NCI-H146 treated with DMSO at 0.1 percent for 48 hours (cell line): ENCODE data around the gene DNAH1.
A peak's percentile ranks its signal among the peaks of the same experiment; 100 is the strongest.
"Not testable (repeated sequence)": the region's sequence is repeated elsewhere in the genome, so short reads cannot be mapped to it uniquely, and the experiment has no call there.

Experiments used
- DNase-seq: peaks from one replicate; lab custom pipeline; 2025; ENCODE audit not compliant: unreplicated experiment; lab: John Stamatoyannopoulos, UW

Gene DNAH1

GRCh38 chr3:52331906-52332305, 15.8 kb downstream of the DNAH1 start:
- no peak for DNase-seq

GRCh38 chr3:52333869-52334557, 17.9 kb downstream of the DNAH1 start:
- DNase-seq = no peak

DNA sequence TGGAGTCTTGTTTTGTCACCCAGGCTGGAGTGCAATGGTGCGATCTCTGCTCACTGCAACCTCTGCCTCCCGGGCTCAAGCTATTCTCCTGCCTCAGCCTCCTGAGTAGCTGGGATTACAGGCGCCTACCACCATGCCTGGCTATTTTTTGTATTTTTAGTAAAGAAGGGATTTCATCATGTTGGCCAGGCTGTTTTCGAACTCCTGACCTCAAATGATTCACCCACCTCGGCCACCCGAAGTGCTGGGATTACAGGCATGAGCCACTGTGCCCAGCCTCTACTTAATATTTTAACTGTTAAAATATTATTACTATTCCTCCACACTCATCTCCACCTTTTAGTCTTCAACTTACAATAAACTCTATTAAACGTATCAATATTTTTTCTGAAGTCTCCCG, 22.0 kb downstream of the DNAH1 start:
- DNase-seq = not testable (repeated sequence)

GRCh38 chr3:52339612-52340011, 23.5 kb downstream of the DNAH1 start:
- DNase-seq = peak; percentile 56

DNA sequence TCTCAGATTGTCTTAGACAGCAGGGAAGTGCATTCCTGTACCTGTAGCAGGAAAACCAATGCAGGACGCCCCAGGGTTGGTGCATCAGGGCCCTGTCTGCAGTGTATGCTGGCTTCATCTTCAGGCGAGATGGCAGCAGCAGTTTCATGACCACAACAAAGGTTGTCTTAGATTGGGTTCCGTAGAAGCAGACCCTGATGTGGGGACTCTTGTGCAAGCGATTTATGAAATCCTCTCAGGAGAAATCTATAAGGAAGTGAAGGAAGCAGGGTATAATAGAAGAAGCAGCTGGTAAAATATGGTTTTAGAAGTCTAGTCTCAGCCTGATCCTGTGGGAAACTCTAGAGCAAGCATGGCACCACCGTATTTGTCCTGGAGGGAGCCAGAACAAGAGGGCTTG, 25.0 kb downstream of the DNAH1 start:
- DNase-seq = no peak

DNA sequence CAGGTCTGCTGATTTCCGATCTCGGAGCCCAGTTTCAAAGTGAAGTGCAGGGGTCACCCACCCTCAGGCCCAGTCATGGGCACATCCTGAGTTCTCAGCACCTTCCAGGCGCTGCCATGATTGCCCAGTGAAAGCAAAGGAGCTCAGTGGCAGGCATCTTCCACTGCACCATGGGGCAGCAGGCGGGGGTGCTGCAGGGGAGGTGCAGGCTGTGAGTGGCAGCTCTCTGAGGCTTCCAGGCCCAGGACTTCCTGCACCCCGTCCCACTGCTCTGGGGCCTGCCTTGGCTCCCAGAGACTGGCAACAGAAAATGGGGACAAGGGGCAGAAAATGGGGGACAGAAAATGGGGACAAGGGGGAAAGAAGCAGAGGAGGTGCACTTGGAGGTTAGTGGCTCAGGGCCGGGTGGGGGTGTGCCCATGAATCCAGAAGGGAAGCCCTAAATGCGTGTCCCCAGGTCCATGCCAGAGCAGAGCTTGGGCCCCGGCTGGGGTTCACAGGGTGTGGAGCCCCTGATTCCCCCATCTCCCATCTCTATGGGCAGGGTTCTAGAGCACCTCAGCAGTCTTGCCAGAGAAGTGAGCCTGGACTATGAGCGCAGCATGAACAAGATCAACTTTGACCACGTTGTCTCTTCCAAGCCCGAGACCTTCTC, 28.0 kb downstream of the DNAH1 start:
- DNase-seq = no peak

GRCh38 chr3:52345521-52346109, 29.5 kb downstream of the DNAH1 start:
- DNase-seq = no peak

GRCh38 chr3:52346623-52347530, 30.8 kb downstream of the DNAH1 start:
- no peak for DNase-seq

DNA sequence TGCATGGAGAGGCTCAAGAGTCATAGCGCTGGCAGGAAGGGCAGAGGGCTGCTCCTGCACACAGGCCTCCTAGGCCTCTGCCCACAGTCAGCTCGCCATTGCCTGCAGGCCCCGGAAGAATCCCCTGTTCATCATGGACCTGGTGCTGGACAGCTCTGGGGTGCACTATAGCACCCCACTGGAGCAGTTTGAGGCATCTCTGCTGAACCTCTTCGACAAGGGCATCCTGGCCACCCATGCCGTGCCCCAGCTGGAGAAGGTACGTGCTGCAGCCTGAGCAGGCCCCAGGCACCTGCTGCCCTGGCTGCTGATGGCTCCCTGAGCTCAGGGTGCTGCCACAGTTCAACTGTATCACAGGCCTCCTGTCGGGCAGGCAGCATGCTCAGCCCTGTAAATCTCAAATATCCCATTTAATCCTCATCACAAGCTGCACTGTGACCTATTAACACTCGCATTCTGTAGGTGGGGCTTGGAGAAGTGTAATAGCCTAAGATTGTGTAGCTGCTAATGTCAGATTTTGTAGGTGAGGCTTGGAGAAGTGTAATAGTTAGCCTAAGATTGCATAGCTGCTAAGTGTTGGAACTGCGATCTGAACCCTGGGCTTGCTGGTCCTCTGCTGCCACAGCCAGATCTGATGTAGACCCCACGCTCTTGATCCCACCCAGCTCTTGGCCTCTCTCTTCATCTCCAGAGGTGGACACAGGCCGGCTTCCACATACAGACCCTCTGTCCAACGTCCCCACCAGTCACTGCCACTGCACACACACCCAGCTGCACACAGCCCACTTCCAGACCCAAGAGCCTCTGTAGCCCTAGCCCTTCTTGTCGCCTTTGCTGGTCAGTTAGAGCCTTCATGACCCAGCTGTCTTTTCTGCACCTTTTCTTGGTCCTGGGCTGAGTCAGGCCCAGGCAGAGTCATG, 31.9 kb downstream of the DNAH1 start:
- no peak for DNase-seq

- DNase-seq = no peak
Observed at GRCh38 chr3:52349131-52349530, 33.0 kb downstream of the DNAH1 start.

GRCh38 chr3:52349611-52350395, 33.7 kb downstream of the DNAH1 start:
- DNase-seq = no peak

DNA sequence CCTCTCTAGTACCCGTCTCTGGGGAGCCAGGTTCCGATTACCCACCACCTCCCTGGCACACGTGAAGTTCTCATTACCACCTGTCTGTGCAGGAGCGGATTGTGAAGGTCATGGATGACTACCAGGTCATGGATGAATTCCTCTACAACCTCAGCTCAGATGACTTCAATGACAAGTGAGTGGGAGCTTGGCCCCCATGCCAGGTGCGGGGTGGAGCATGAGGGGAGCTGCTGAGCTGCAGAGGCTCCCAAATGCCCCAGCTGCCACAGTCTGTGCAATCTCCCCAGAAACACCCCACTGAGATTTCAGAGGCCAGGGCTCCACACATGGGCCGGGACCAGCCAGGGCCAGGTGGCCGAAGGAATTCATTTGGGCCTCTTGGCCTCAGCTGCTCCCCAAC, 34.3 kb downstream of the DNAH1 start:
- no peak for DNase-seq

GRCh38 chr3:52350981-52351761, 35.1 kb downstream of the DNAH1 start:
- no peak for DNase-seq

- DNase-seq = no peak
Observed at GRCh38 chr3:52351762-52352368, 35.7 kb downstream of the DNAH1 start.

- no peak for DNase-seq
Observed at GRCh38 chr3:52352566-52352965, 36.4 kb downstream of the DNAH1 start.

- no peak for DNase-seq
Observed at GRCh38 chr3:52353291-52353855, 37.3 kb downstream of the DNAH1 start.

DNA sequence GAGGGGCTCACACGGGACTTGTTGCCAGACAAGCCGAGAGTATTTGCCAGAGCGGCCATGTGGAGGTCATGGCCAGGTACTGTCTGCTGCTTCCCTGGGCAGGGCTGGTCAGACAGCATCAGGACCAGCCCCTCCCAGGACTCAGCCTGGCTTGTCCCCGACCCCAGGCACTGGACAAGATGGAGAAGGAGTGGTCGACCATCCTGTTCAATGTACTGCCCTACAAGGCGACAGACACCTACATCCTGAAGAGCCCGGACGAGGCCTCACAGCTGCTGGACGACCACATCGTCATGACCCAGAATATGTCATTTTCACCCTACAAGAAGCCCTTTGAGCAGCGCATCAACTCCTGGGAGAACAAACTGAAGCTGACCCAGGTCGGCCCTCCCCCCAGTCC, 38.6 kb downstream of the DNAH1 start:
- DNase-seq = no peak

DNA sequence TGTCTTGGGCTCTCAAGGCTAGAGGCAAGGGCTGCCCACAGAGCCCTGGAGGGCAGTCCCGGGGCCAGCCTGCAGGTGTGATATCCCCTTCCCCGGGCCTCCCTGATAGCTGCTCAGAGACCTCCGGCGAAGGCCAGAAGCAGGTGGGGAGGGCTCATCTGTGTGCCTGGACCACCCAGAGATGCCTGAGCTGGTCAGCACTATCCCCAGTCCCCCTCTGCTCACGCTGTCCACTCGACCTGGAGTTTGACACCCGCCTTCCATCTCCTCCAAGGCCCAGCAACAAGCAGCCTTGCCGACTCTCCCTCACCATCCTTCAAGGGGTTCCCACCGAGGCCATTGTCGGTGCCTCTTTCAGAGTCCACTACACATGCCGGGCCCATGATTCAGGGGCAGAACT, 39.4 kb downstream of the DNAH1 start:
- no peak for DNase-seq
